Mesendoderm (in vitro differentiated cells): ENCODE results near the gene TBRG1.

Experiments
- DNase-seq: peaks from one replicate; pipeline ENCODE4 v3.0.0; 2013
- H2AK5ac ChIP-seq: 2 replicates; pipeline ENCODE4 v1.6.1; 2013; ENCODE audit warnings: low read length, inconsistent platforms
- H2BK120ac ChIP-seq: 2 replicates; pipeline ENCODE4 v1.6.1; 2013; ENCODE audit warnings: low read depth, mild to moderate bottlenecking, low read length, moderate library complexity, mixed read lengths
- H2BK15ac ChIP-seq: replicated peaks from 2 replicates; pipeline ENCODE4 v1.6.1; 2013; ENCODE audit warnings: low read depth, mild to moderate bottlenecking, moderate library complexity
- H2BK5ac ChIP-seq: 2 replicates; pipeline ENCODE4 v1.6.1; 2013; ENCODE audit warnings: low read length, inconsistent platforms
- H3K18ac ChIP-seq: 2 replicates; pipeline ENCODE4 v1.6.1; 2013; ENCODE audit warnings: mild to moderate bottlenecking, low read length, mixed read lengths
- H3K23ac ChIP-seq: one replicate; pipeline ENCODE4 v1.6.1; 2013; ENCODE audit warnings: low read length
- H3K27ac ChIP-seq: 2 replicates; pipeline ENCODE4 v1.5.1; 2013; ENCODE audit warnings: low read depth, mild to moderate bottlenecking, inconsistent platforms, low read length, moderate library complexity
- H3K27me3 ChIP-seq: 2 replicates; pipeline ENCODE4 v1.6.1; 2013; ENCODE audit warnings: low read length, control low read depth, mild to moderate bottlenecking, inconsistent platforms; ENCODE audit not compliant: insufficient read depth, poor library complexity
- H3K36me3 ChIP-seq: 2 replicates; pipeline ENCODE4 v1.6.1; 2013; ENCODE audit warnings: low read length, inconsistent platforms; ENCODE audit not compliant: control insufficient read depth, insufficient read depth
- H3K4ac ChIP-seq: one replicate; pipeline ENCODE4 v1.6.1; 2013; ENCODE audit warnings: low read depth, mild to moderate bottlenecking, low read length, moderate library complexity
- H3K4me1 ChIP-seq: 2 replicates; pipeline ENCODE4 v1.6.1; 2013; ENCODE audit warnings: low read depth, low read length, inconsistent platforms; ENCODE audit not compliant: control insufficient read depth
- H3K4me2 ChIP-seq: 2 replicates; pipeline ENCODE4 v1.6.1; 2013; ENCODE audit warnings: low read length
- H3K4me3 ChIP-seq: 2 replicates; pipeline ENCODE4 v1.5.1; 2013; ENCODE audit warnings: mild to moderate bottlenecking, low read length
- H3K56ac ChIP-seq: one replicate; pipeline ENCODE4 v1.6.1; 2013; ENCODE audit warnings: low read length
- H3K79me1 ChIP-seq: 2 replicates; pipeline ENCODE4 v1.6.1; 2013; ENCODE audit warnings: low read length, inconsistent platforms
- H3K79me2 ChIP-seq: 2 replicates; pipeline ENCODE4 v1.6.1; 2013; ENCODE audit warnings: mild to moderate bottlenecking, low read length; ENCODE audit not compliant: control insufficient read depth, insufficient read depth
- H3K9ac ChIP-seq: 2 replicates; pipeline ENCODE4 v1.6.1; 2013; ENCODE audit warnings: low read length, inconsistent platforms
- H4K5ac ChIP-seq: one replicate; pipeline ENCODE4 v1.6.1; 2013; ENCODE audit warnings: low read length
- H4K8ac ChIP-seq: one replicate; pipeline ENCODE4 v1.6.1; 2013; ENCODE audit warnings: low read depth, mild to moderate bottlenecking, control low read depth, low read length, moderate library complexity
- WGBS: extraction: QIAGEN DNeasy Blood & Tissue Kit; methylation state at CpG from one replicate; pipeline ENCODE4 v1.1.7; 2013; ENCODE audit warnings: low lambda C conversion rate, missing lambda C conversion rate; ENCODE audit not compliant: insufficient coverage; ENCODE audit errors: extremely low coverage; 5-methylcytosine and 5-hydroxymethylcytosine counted together

Gene TBRG1

GRCh38 chr11:124643605-124644425, 21.2 kb downstream of the TBRG1 start:
- Histone ChIP-seq H3K23ac (no peak overlapping the region), H2AK5ac (no peak overlapping the region), H3K9ac (no peak overlapping the region), H2BK5ac (no peak overlapping the region), H3K4ac (no peak overlapping the region), H3K4me2 (no peak overlapping the region), H2BK15ac (no peak overlapping the region), H3K4me3 (no peak overlapping the region), H4K8ac (no peak overlapping the region), H4K5ac (no peak overlapping the region), H3K27me3 (no peaks in the 10 kb centered on the region), H2BK120ac (no peak overlapping the region), H3K27ac (no peak overlapping the region), H3K18ac (no peak overlapping the region), H3K79me1 (no peaks in the 10 kb centered on the region), H3K4me1 (peaks cover 3% of the 10 kb centered on the region), H3K79me2 (no peaks in the 10 kb centered on the region), H3K36me3 (no peaks in the 10 kb centered on the region), H3K56ac (no peak overlapping the region)
- no CpG with 5 or more reads among the region's 3 CpGs for WGBS
- no peak for DNase-seq

DNA sequence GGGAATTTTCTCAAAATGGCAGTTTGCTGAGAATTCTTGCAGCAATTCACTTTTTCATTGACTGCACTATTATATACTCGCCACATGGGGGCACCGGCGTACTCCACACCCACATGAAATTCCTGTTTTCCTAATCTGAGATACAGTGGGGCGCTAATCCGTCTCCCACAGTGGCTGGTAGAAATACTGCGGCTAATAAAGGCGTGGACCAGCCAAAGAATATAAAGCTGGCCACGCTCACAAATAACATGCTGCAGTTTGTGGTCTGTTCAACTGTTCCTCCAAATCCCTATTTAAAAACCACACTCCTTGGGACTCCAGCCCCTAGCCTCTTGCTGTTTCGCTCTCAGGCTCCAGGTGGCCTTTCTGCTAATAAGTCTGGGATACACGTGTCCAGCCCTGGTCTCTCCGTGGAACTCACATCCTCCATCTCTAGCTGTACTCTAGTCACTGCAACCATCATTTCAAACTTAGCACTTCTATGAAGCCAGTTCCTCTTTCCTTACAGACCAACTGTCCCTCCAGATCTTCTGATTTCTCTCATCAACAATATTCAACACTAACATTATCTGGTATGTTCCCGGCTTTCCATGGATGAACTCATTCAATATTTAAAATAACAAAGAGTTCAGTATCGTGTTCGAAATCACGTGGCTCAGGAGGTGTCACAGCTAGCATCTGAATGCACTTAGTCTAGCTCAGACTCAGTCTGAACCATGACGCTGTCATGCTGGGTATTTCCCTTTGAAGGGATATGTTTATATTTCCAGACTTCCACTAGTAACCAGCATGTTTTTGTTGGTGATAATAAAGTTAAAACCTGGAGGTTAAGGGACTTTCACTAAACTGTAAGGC, 22.0 kb downstream of the TBRG1 start:
- peak; percentile 83 for DNase-seq
- no peaks in the 10 kb centered on the region for H3K27me3 ChIP-seq
- H3K79me1 ChIP-seq: no peaks in the 10 kb centered on the region
- H3K27ac ChIP-seq: no peak overlapping the region
- no peaks in the 10 kb centered on the region for H3K36me3 ChIP-seq
- H4K5ac ChIP-seq: no peak overlapping the region
- no peak overlapping the region for H3K56ac ChIP-seq
- no peak overlapping the region for H3K23ac ChIP-seq
- H3K18ac ChIP-seq: no peak overlapping the region
- no peak overlapping the region for H3K4ac ChIP-seq
- no peak overlapping the region for H3K4me3 ChIP-seq
- no CpG with 5 or more reads among the region's 16 CpGs for WGBS
- no peak overlapping the region for H2BK120ac ChIP-seq
- H2BK15ac ChIP-seq: no peak overlapping the region
- no peak overlapping the region for H2BK5ac ChIP-seq
- no peak overlapping the region for H3K9ac ChIP-seq
- H2AK5ac ChIP-seq: no peak overlapping the region
- H3K79me2 ChIP-seq: no peaks in the 10 kb centered on the region
- no peak overlapping the region for H4K8ac ChIP-seq
- peaks cover 3% of the 10 kb centered on the region for H3K4me1 ChIP-seq
- peak overlapping the region; percentile 47 for H3K4me2 ChIP-seq

GRCh38 chr11:124646148-124646547, 23.5 kb downstream of the TBRG1 start:
- no peak overlapping the region for H2BK5ac ChIP-seq
- no peaks in the 10 kb centered on the region for H3K79me1 ChIP-seq
- no peak overlapping the region for H4K5ac ChIP-seq
- no peak overlapping the region for H3K9ac ChIP-seq
- H3K56ac ChIP-seq: no peak overlapping the region
- no peak overlapping the region for H4K8ac ChIP-seq
- H3K4me2 ChIP-seq: no peak overlapping the region
- no peak overlapping the region for H2BK15ac ChIP-seq
- peaks cover 3% of the 10 kb centered on the region for H3K4me1 ChIP-seq
- no peaks in the 10 kb centered on the region for H3K79me2 ChIP-seq
- H3K27ac ChIP-seq: no peak overlapping the region
- DNase-seq: no peak
- H2BK120ac ChIP-seq: no peak overlapping the region
- no CpG with 5 or more reads among the region's 3 CpGs for WGBS
- no peak overlapping the region for H3K4me3 ChIP-seq
- H3K27me3 ChIP-seq: no peaks in the 10 kb centered on the region
- no peak overlapping the region for H3K18ac ChIP-seq
- H3K36me3 ChIP-seq: no peaks in the 10 kb centered on the region
- no peak overlapping the region for H3K23ac ChIP-seq
- no peak overlapping the region for H2AK5ac ChIP-seq
- H3K4ac ChIP-seq: no peak overlapping the region

GRCh38 chr11:124648610-124649009, 25.9 kb downstream of the TBRG1 start:
- Histone ChIP-seq H3K18ac (no peak overlapping the region), H3K23ac (no peak overlapping the region), H3K27ac (no peak overlapping the region), H3K4ac (no peak overlapping the region), H3K4me1 (peaks cover 3% of the 10 kb centered on the region), H4K8ac (no peak overlapping the region), H4K5ac (no peak overlapping the region), H2BK15ac (no peak overlapping the region), H2BK5ac (no peak overlapping the region), H3K79me2 (no peaks in the 10 kb centered on the region), H3K36me3 (no peaks in the 10 kb centered on the region), H2AK5ac (no peak overlapping the region), H3K9ac (no peak overlapping the region), H3K27me3 (no peaks in the 10 kb centered on the region), H3K79me1 (no peaks in the 10 kb centered on the region), H3K4me2 (no peak overlapping the region), H3K56ac (no peak overlapping the region), H2BK120ac (no peak overlapping the region), H3K4me3 (no peak overlapping the region)
- no CpG with 5 or more reads among the region's 6 CpGs for WGBS
- no peak for DNase-seq

- Histone ChIP-seq H3K36me3 (no peaks in the 10 kb centered on the region), H3K56ac (no peak overlapping the region), H3K27me3 (no peaks in the 10 kb centered on the region), H2AK5ac (no peak overlapping the region), H3K4me3 (no peak overlapping the region), H2BK15ac (no peak overlapping the region), H4K5ac (no peak overlapping the region), H4K8ac (no peak overlapping the region), H3K9ac (no peak overlapping the region), H3K23ac (no peak overlapping the region), H3K27ac (no peak overlapping the region), H3K4me2 (no peak overlapping the region), H3K79me1 (no peaks in the 10 kb centered on the region), H3K4me1 (no peaks in the 10 kb centered on the region), H3K4ac (no peak overlapping the region), H2BK5ac (no peak overlapping the region), H2BK120ac (no peak overlapping the region), H3K79me2 (no peaks in the 10 kb centered on the region), H3K18ac (no peak overlapping the region)
- DNase-seq: peak; percentile 43
- no CpG with 5 or more reads among the region's 16 CpGs for WGBS
Observed at GRCh38 chr11:124656774-124657630, 34.3 kb downstream of the TBRG1 start.
